ENCODE data around the gene CRY1. TPM values are rescaled to one million over a fixed set of nuclear protein-coding genes. Genes with fewer than 3 reads are reported as not detected.

CRY1 gene
- total RNA-seq, 2 experiments from 2014 or later = 70.7 to 77.4 TPM

GRCh38 chr12:106947461-106947860 is 145.9 kb downstream of the CRY1 start:
- H3K27me3 Mint-ChIP-seq = no peaks in the 10 kb centered on the region
- Histone ChIP-seq H3K4me1 (ENCODE audit: insufficient read depth, low read length) (no peaks in the 10 kb centered on the region), H3K27me3 (ENCODE audit: control insufficient read depth in 1 of 2, insufficient read depth in 2 of 2, low read length in 2 of 2) (no peaks in the 10 kb centered on the region), H3K9me3 (ENCODE audit: control insufficient read depth in 1 of 2, insufficient read depth in 1 of 2, low read length in 2 of 2) (peaks cover 0 to 5% of the 10 kb centered on the region in 2 experiments), H3K4me3 (ENCODE audit: low read length) (no peak overlapping the region), H3K27ac (ENCODE audit: low read depth in 1 of 2, low read length in 2 of 2) (no peak overlapping the region), H3K36me3 (ENCODE audit: insufficient read depth, low read length) (no peaks in the 10 kb centered on the region)
- TF ChIP-seq CTCF (IDR thresholded peaks at IDR 0.05) = no peak
- ChIA-PET POLR2A (interaction anchor here (1.3 kb wide), 1 partner anchor 8 kb away, joined by 3 read pairs; the partner anchor contains the start of gene TMEM263), CTCF (no interaction called here)
- ATAC-seq (ENCODE audit: poor library complexity) (no peak), DNase-seq (no peak)
- H3K4me1 Mint-ChIP-seq (ENCODE audit: low read depth) = peaks cover 2% of the 10 kb centered on the region
- no peak overlapping the region for H3K27ac Mint-ChIP-seq
- no peaks in the 10 kb centered on the region for H3K36me3 Mint-ChIP-seq (ENCODE audit: low read depth)
- intact Hi-C loops (cut with DNase I, micrococcal nuclease) = no loop called here
- H3K4me3 Mint-ChIP-seq = no peak overlapping the region
- peaks cover 4% of the 10 kb centered on the region for H3K9me3 Mint-ChIP-seq

GRCh38 chr12:106945261-106945851 is 148.0 kb downstream of the CRY1 start:
- Histone ChIP-seq H3K4me1 (ENCODE audit: insufficient read depth, low read length) (no peaks in the 10 kb centered on the region), H3K27ac (ENCODE audit: low read depth in 1 of 2, low read length in 2 of 2) (no peak overlapping the region), H3K27me3 (ENCODE audit: control insufficient read depth in 1 of 2, insufficient read depth in 2 of 2, low read length in 2 of 2) (no peaks in the 10 kb centered on the region), H3K36me3 (ENCODE audit: insufficient read depth, low read length) (no peaks in the 10 kb centered on the region), H3K9me3 (ENCODE audit: control insufficient read depth in 1 of 2, insufficient read depth in 1 of 2, low read length in 2 of 2) (peaks cover 0 to 5% of the 10 kb centered on the region in 2 experiments), H3K4me3 (ENCODE audit: low read length) (no peak overlapping the region)
- intact Hi-C loops (cut with DNase I, micrococcal nuclease) = no loop called here
- CTCF ChIA-PET = no interaction called here
- H3K4me1 Mint-ChIP-seq (ENCODE audit: low read depth) = no peaks in the 10 kb centered on the region
- no peak overlapping the region for H3K27ac Mint-ChIP-seq
- H3K4me3 Mint-ChIP-seq = no peak overlapping the region
- POLR2A ChIA-PET = interaction anchor here (0.9 kb wide), 1 partner anchor 10 kb away, joined by 5 read pairs; the partner anchor contains the start of gene TMEM263
- no peak for TF ChIP-seq CTCF (IDR thresholded peaks at IDR 0.05)
- ATAC-seq (ENCODE audit: poor library complexity) (no peak), DNase-seq (no peak)
- H3K36me3 Mint-ChIP-seq (ENCODE audit: low read depth) = no peaks in the 10 kb centered on the region
- no peaks in the 10 kb centered on the region for H3K27me3 Mint-ChIP-seq
- H3K9me3 Mint-ChIP-seq = peaks cover 4% of the 10 kb centered on the region

DNA sequence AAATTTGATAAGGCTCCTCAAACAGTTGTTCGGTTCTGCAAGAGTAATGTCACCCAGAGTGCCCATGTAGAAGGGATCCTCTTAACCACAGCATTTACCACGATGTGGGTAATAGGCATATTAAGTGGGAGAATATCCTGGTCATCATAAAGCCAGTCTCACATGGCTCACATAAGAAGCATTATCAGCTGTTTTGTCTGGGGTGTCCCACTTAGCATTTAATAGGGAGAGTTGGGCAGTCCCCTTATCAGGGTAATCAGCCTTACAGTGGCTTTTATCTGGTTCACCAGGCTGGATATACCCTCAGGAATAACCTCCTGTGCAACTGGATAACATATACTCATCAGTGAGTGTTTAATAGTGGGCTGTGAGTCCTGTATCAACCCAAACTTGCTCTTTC is 150.6 kb downstream of the CRY1 start:
- Mint-ChIP-seq H3K27me3 (no peaks in the 10 kb centered on the region), H3K36me3 (ENCODE audit: low read depth) (no peaks in the 10 kb centered on the region), H3K4me1 (ENCODE audit: low read depth) (no peaks in the 10 kb centered on the region), H3K27ac (no peak overlapping the region), H3K4me3 (no peak overlapping the region), H3K9me3 (no peaks in the 10 kb centered on the region)
- CTCF ChIA-PET = no interaction called here
- no peak overlapping the region for H3K27ac ChIP-seq (ENCODE audit: low read depth in 1 of 2, low read length in 2 of 2)
- H3K36me3 ChIP-seq (ENCODE audit: insufficient read depth, low read length) = no peaks in the 10 kb centered on the region
- intact Hi-C loops (cut with DNase I, micrococcal nuclease) = no loop called here
- H3K4me3 ChIP-seq (ENCODE audit: low read length) = no peak overlapping the region
- POLR2A ChIA-PET = no interaction called here
- H3K27me3 ChIP-seq (ENCODE audit: control insufficient read depth in 1 of 2, insufficient read depth in 2 of 2, low read length in 2 of 2) = no peaks in the 10 kb centered on the region
- ATAC-seq (ENCODE audit: poor library complexity) (no peak), DNase-seq (no peak)
- H3K4me1 ChIP-seq (ENCODE audit: insufficient read depth, low read length) = no peaks in the 10 kb centered on the region
- TF ChIP-seq CTCF (IDR thresholded peaks at IDR 0.05) = no peak
- no peaks in the 10 kb centered on the region for H3K9me3 ChIP-seq (ENCODE audit: control insufficient read depth in 1 of 2, insufficient read depth in 1 of 2, low read length in 2 of 2)

All from CD4-positive, alpha-beta T cell (primary cell).